GM18907 (cell line): ENCODE measurements around the gene GMEB1.
"Not testable (repeated sequence)": the region's sequence is repeated elsewhere in the genome, so short reads cannot be mapped to it uniquely, and the experiment has no call there.

Experiments used
- ATAC-seq: cut with Tn5 transposase; IDR thresholded peaks from one replicate; pipeline ENCODE4 v1.9.1; 2021; ENCODE audit warnings: mild to moderate bottlenecking, moderate library complexity; ENCODE audit not compliant: unreplicated experiment

Gene GMEB1

GRCh38 chr1:28750330-28750729 lies 81.7 kb downstream of the GMEB1 start:
- ATAC-seq, result no peak

GRCh38 chr1:28750771-28751294 lies 82.2 kb downstream of the GMEB1 start:
- ATAC-seq, result not testable (repeated sequence)

DNA sequence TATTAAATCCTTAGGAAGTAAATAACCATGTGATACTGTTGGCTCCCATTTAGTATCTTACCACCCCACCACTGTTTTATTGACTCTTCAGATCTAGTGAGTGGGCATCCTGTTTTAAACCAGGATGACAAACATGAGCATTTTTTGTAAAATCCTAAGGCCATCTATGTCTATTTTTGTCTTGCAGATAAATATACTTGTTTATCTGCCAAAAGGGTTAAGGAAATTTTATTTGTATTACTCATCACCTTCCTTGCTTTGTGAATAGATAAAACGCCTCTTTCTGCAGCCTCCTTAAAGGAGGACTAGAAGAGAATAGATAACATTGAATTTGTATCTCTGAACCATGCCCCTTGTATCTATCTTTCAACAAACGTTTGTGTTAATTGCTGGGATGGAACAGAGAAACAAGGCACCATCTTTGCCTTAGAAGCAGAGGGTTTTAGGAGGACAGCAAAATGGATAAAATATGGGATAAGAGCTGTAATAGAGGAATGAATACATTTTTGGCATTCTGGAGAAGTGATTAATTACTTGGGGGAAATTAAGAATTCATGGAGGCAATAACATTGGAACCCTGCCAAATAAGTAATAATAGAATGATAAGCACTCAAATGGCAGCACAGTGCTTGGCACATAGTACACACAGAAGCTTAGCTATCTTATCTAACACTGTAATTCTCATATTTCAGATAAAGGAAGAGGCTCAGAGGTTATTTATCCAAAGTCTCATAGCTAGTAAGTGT lies 82.9 kb downstream of the GMEB1 start:
- ATAC-seq, result no peak

GRCh38 chr1:28755701-28756100 lies 87.1 kb downstream of the GMEB1 start:
- no peak for ATAC-seq

- no peak for ATAC-seq
These were observed 88.3 kb downstream of the GMEB1 start for GRCh38 chr1:28756846-28757245.

DNA sequence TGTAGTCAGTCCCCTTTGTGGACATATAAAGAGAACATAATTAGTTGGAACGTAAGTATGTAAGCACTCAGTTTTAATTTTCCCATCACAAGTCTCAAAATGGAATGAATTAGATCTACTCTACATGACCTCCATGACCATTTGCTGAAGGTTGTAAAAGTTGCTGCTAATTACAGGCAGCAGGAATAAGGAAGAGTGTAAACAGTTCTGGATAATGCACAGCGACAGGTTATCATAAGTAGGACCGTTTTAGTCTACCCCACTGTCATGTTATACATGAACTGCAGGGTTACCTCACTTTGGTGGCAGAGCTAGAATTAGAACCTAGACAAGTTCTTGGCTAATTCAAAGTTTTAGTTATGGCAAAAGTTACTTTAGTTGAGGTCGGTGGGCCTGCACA lies 89.8 kb downstream of the GMEB1 start:
- no peak for ATAC-seq

DNA sequence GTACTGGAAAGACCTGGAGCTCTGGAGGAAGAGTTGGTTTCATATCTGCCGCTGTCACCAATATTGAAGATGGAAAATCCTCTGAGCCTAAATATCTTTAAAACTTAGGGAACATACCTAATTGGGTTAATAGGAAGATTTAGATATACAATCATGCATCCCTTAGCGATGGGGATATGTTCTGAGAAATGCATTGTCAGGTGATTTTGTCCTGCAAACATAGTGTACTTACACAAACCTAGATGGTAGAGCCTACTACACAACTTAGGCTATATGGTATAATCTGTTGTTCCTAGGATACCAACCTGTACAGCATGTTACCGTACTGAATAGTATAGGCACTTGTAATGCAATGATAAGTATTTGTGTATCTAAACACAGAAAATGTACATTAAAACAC lies 90.7 kb downstream of the GMEB1 start:
- ATAC-seq, result no peak

GRCh38 chr1:28761189-28761588 lies 92.6 kb downstream of the GMEB1 start:
- ATAC-seq, result no peak

GRCh38 chr1:28766532-28767183 lies 98.1 kb downstream of the GMEB1 start:
- ATAC-seq, result no peak
